Renal pelvis (tissue), 4 donors: Measurements from ENCODE around the gene FARSB. TPM values are rescaled to one million over a fixed set of nuclear protein-coding genes. Genes with fewer than 3 reads are reported as not detected.

Experiments
- DNase-seq: peaks from one replicate; pipeline ENCODE4 v3.0.0-alpha.2; 2013
- polyA plus RNA-seq, 3 donors: library from polyadenylated mRNA; unstranded; fragments of 120-200 nt; gene quantifications; one replicate each; pipeline ENCODE4 v1.2.1, GENCODE V29; 2013; ENCODE audit not compliant: insufficient read length in 3 of 3

Gene FARSB
- polyA plus RNA-seq, 3 donors: 25.1 to 26.9 (median 25.8) TPM

DNA sequence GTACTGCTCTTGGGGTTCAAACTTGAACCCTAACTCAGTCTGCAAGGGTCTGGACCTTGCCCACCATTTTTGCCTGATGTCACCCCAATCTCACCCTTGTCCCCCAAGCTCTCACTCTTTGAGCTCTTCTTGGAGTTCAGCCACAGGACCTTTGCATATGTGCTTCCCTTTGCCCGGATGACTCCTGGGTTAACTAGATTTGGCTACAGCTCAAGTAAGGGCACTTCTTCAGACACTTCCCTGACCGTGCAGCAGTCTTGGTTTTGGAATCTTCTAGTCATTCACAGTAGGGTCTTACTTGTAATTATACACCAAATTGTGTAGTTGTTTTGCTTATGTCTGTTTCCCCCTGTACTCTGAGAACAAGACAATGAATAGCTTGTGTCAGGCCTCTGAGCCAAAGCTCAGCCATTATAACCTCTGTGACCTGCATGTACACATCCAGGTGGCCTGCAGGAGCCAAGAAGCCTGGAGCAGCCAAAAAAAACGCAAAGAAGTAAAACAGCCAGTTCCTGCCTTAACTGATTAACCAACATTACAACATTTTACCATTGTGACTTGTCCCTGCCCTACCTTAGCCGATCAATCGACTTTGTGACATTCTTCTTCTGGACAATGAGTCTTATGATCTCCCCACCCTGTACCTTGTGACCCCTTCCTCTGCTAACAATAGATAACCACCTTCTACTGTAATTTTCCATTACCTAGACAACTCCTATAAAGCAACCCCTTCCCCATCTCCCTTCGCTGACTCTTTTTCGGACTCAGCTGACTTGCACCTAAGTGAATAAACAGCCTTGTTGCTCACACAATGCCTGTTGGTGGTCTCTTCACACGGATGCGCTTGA, 14.5 kb upstream of the FARSB start:
- DNase-seq: no peak

DNA sequence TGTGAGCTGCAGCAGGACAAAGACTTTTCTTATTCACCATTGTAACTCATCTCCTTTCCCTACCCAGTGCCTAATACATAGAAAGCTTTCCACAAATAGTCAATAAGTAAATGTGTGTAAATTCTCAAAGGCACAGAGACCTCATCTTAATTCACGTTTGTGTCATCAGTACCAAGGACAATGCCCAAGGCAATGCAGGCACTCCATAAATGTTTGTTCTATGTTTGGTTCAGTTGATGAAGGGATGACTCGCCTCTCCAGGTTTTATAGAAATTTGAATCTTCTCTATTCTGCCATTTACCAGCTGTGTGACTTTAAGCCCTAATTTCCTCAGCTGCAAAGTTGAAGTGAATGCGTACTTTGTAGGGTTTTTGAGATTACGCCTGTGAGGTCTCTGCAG, 13.5 kb upstream of the FARSB start:
- DNase-seq: no peak

DNA sequence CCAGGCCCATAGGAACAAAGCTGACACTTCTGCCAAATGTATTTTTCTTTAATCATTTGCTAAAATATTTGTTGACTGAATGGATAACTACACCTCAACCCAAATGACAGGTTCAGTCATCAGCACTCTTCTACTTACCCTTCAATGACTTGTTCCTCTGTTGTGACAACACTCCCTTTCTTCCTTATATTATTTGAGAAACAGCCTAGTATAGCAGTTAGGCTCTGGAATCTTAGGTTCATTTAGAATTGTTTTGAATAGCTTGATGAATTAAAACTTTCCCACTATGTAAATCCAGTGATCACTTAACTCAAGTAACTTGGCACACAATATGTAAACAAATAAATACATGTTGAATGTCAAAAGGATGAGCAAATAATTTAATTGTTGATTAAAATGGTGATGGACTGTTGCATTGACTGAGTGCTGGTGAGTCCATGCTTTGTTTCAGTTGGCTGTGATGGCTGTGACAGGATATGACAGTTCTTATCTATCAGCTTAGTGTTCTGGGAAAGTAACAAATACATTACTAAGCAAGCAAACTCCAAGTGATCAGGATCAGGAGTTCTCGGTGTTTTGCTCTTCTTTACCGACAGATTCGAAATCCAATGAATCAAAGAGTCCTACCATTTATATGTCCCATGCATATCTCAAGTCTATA, 12.7 kb upstream of the FARSB start:
- no peak for DNase-seq

GRCh38 chr2:222663479-222663878, 7.6 kb upstream of the FARSB start:
- DNase-seq: no peak

GRCh38 chr2:222656526-222657446, 894 bp upstream of the FARSB start:
- no peak for DNase-seq

DNA sequence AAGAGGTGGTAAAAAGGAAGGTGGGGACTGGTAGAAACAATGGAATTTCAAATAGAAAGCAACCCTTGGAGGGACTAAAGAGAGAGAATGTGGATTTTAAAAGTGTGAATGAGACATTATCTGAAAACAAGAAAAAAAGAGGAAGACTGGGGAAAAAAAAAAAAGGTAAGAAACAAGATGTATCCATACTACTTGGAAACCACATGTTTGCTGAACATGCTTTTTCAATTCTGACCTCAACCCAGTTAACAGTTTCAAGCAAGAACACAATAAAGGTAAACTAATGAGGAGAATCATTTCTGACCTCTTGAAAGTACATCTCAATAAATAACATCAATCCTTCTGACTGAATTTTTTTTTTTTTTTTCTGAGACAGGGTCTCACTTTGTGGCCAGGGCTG, 2.6 kb downstream of the FARSB start:
- DNase-seq: no peak

DNA sequence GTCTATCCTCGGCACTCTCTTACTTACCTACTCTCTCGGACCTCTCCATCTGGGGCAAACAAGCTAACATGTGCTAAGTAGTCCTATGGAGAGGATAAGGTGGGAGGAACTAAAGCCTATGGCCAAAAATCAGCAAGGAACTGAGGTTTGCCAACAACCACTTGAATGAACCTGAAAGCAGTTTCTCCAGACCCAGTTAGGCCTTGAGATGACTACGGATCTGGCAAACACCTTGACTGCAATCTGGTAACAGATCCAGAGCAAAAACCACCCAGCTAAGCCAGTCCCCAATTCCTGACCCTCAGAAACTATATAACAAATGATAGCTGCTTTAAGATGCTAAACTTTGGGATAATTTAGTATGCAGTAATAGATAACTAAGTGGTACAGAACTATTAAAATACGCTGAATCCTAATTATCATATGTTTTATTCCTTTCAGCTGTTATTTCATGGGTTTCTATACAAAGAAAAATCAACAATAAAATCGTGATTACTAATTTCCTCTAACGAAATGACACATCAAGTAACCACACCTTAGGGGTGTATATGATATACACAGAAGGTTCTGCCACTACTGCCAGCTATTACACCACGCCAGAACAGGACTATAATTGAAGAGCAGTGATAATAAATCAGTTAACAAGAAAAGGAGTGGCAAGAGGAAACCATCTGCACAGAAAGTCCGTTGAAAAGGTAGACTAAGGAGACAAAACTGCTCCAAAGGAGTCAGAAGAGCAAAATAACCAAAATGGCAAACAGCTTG, 3.2 kb downstream of the FARSB start:
- no peak for DNase-seq

DNA sequence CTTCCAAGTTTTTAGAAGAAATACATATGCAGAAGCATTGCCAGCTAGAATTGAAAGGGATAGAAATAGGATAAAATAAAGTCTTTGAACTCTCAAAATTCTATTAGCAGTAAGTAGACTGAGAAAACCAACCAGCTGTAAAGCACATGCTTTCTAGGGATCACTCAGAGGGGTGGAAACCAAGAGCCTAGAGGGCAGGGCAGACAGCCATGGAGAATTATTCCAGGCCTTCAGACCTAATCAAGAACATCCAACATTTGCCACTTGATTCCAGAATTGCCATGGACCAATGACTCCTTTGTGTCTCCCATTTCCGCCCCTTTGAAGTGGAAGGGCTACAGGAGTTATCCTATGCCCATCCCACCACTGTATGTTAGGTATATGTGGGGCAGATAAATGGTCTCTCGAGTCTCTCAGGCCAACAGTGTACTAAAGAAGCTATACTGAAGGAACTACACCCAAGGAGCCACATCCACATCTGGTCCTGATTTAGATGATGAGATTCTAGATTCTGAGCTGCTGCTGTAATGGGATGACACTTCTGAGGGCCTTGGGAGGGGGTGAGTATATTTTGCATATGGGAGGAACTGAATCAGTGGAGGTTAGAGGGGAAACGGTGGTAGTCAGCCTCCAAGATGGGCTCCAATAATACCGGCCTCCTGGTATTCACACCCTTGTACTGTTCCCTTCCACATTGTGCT, 4.0 kb downstream of the FARSB start:
- no peak for DNase-seq

DNA sequence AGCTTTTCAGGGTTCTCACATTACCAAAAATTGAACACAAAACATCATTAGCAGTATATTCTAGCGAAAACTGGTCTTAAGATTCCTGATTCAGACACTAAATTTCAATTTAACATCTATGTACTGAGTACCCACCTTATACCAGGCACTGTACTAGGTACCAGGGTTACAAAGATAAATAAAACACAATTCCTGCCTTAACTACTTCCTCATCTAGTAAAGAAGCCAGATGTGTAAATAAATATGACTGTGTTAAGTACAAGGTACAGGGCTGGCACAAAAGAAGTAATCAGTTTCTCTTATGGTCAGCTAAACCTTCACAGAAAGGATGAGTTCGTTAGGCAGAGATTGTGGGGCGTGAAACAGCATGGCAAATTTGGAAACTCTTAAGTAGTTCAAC, 6.1 kb downstream of the FARSB start:
- no peak for DNase-seq

GRCh38 chr2:222646008-222646407, 9.9 kb downstream of the FARSB start:
- no peak for DNase-seq

- no peak for DNase-seq
Measured at GRCh38 chr2:222643134-222643533, 12.8 kb downstream of the FARSB start.

GRCh38 chr2:222641336-222641735, 14.6 kb downstream of the FARSB start:
- DNase-seq: no peak

DNA sequence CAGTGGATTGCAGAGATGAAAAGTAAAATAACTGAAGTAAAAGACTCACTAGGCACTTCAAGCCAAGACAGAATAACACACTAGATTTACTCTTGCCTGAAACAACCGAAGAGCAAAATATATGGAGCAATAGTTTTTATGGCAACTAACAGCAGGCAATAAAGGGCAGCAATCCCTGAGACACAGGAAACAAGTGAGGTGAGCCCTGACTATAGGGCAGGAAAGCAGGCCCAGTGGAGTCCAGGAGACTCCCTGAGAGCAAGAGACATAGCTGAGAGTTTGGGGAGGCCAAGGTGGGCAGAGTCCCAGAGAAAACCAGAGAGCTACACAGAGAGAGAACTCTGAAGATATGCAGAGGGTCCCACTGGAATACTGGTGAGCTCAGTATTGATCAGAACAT, 18.8 kb downstream of the FARSB start:
- no peak for DNase-seq

DNA sequence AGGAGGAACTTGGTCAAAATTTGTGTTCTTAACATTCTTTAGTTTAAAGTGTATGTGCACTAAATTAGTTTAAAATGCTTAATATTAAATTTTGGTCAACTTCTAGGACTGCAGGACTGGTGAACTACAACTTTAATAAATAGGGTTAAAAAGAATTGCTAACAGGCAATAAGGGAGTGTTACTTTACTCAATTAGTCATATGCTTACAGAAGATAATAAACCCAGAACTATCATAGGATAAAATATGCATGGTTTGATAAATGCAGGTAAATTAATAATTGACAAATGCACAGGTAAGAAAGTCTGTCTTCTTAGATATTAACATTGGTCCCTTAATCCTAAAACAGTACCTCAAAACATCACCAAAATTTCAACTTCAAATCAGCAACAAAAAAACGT, 20.6 kb downstream of the FARSB start:
- DNase-seq: no peak

- no peak for DNase-seq
Measured at GRCh38 chr2:222627764-222628163, 28.1 kb downstream of the FARSB start.

DNA sequence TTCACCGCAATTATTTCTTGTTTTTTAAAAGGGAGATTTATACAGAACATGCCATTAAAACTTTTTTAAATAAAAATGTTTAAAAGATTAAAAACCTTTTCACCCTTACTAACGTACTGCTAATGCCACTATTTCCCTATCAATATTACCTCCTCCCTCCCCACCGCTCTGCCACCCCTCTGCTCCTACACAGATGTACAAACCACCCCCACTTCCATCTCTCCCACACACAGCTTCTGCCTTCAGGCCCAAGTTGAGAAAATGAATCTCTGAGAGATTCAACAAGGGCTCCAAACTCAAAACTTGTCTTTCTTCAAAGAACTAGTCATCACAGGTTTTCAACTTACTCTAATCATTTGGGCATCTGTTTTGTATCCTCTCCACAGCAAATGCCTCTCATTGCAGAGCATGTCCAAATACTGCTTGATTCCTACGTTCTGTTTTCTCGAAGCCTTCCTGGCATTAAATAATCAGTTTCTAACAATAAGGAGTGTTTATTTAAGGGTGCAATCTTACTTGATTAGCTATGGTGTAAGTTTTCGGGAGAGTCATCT, 32.1 kb downstream of the FARSB start:
- no peak for DNase-seq

GRCh38 chr2:222622910-222623309, 33.0 kb downstream of the FARSB start:
- DNase-seq: no peak

GRCh38 chr2:222621893-222622292, 34.0 kb downstream of the FARSB start:
- no peak for DNase-seq

- no peak for DNase-seq
Measured at GRCh38 chr2:222615320-222615719, 40.6 kb downstream of the FARSB start.

GRCh38 chr2:222613715-222614331, 42.1 kb downstream of the FARSB start:
- peak; percentile 47 for DNase-seq
